ENCODE measurements around the gene SEPTIN6. TPM values are rescaled to one million over a fixed set of nuclear protein-coding genes. Genes with fewer than 3 reads are reported as not detected.

SEPTIN6 gene
- total RNA-seq, 4 donors from 2014 or later = 3.4 to 13.4 (median 8.2) TPM

DNA sequence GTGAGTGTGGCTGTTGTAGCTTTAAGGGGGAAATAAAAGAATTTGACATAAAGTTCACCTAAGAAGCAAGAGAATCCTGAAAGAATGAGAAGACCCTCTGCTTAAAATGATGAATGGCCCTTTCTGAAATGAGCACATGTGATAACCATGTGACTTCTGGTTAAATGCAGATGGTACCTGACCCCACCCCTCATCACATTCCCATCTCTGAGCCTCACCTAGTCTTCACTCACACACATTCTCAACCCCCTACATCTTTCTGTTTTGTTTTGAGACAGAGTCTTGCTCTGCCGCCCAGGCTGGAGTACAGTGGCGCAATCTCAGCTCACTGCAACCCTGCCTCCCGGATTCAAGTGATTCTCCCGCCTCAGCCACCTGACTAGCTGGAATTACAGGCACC is 31.5 kb downstream of the SEPTIN6 start:
- intact Hi-C loops (cut with DNase I) = no loop called here
- TF ChIP-seq, protein P1, sequence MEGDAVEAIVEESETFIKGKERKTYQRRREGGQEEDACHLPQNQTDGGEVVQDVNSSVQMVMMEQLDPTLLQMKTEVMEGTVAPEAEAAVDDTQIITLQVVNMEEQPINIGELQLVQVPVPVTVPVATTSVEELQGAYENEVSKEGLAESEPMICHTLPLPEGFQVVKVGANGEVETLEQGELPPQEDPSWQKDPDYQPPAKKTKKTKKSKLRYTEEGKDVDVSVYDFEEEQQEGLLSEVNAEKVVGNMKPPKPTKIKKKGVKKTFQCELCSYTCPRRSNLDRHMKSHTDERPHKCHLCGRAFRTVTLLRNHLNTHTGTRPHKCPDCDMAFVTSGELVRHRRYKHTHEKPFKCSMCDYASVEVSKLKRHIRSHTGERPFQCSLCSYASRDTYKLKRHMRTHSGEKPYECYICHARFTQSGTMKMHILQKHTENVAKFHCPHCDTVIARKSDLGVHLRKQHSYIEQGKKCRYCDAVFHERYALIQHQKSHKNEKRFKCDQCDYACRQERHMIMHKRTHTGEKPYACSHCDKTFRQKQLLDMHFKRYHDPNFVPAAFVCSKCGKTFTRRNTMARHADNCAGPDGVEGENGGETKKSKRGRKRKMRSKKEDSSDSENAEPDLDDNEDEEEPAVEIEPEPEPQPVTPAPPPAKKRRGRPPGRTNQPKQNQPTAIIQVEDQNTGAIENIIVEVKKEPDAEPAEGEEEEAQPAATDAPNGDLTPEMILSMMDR (IDR thresholded peaks at IDR 0.05) = no peak
- TF ChIP-seq POLR2A (IDR thresholded peaks at IDR 0.05) = no peak
- 88 to 90% methylated on average over 4 of the region's 4 CpGs for WGBS, 2 donors

DNA sequence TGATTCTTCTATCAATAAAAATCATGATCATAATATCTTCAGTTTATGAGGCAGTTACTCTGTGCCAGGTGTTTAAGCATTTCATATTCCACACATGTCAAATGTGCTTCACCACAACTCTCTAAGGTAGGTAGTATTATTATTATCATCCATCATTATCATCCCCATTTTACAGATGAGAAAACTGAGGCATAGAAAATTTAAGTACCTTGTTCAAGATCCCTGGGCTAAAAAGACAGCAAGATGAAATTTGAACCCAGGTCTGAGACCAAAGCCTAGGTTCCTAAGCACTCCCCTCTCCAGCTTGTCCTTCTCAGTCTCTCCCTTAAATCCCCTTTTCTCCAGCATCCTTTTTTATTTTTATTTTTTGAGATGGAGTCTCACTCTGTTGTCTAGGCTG is 33.4 kb downstream of the SEPTIN6 start:
- intact Hi-C loops (cut with DNase I) = no loop called here
- TF ChIP-seq, protein P1 (IDR thresholded peaks at IDR 0.05) = no peak
- no peak for TF ChIP-seq POLR2A (IDR thresholded peaks at IDR 0.05)
- Histone ChIP-seq H3K27ac (no peak overlapping the region), H3K4me1 (no peaks in the 10 kb centered on the region), H3K27me3 (no peaks in the 10 kb centered on the region), H3K36me3 (peaks cover 0 to 7% (median 0%) of the 10 kb centered on the region in 3 donors), H3K4me3 (no peak overlapping the region), H3K9me3 (no peaks in the 10 kb centered on the region)
- no peak for DNase-seq

More for the DNA sequence above, 31.5 kb downstream of the SEPTIN6 start:
- no peak for DNase-seq
- Histone ChIP-seq H3K4me1 (no peaks in the 10 kb centered on the region), H3K4me3 (no peak overlapping the region), H3K36me3 (peaks cover 0 to 7% (median 0%) of the 10 kb centered on the region in 3 donors), H3K9me3 (no peaks in the 10 kb centered on the region), H3K27me3 (no peaks in the 10 kb centered on the region), H3K27ac (no peak overlapping the region)

DNA sequence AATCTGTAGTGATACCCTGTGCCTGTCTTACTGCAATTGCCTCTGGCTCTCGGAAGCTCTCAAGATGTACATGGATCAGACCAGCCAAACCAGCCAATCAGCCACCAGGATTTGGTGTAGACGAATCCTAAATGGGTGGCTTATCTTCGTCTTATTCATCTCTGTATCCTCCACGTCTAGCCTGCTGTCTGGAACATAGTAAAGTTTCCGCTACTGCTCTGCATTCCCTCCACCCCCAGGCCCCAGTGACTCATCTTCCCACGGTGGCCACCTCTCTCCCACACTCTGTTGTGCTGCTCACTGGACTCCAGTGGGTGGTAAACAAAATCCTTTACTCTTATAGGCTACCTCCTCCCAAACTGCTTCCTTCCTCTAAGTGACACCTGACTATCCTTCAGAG is 37.8 kb downstream of the SEPTIN6 start:
- Histone ChIP-seq H3K36me3 (peaks cover 0 to 9% (median 0%) of the 10 kb centered on the region in 3 donors), H3K27ac (no peak overlapping the region), H3K9me3 (no peaks in the 10 kb centered on the region), H3K4me1 (no peaks in the 10 kb centered on the region), H3K27me3 (no peaks in the 10 kb centered on the region), H3K4me3 (no peak overlapping the region)
- TF ChIP-seq POLR2A (IDR thresholded peaks at IDR 0.05) = no peak
- TF ChIP-seq, protein P1 (IDR thresholded peaks at IDR 0.05) = no peak
- intact Hi-C loops (cut with DNase I) = no loop called here
- WGBS, 2 donors = 64 to 84% methylated on average over 3 to 6 of the region's 6 CpGs
- no peak for DNase-seq

DNA sequence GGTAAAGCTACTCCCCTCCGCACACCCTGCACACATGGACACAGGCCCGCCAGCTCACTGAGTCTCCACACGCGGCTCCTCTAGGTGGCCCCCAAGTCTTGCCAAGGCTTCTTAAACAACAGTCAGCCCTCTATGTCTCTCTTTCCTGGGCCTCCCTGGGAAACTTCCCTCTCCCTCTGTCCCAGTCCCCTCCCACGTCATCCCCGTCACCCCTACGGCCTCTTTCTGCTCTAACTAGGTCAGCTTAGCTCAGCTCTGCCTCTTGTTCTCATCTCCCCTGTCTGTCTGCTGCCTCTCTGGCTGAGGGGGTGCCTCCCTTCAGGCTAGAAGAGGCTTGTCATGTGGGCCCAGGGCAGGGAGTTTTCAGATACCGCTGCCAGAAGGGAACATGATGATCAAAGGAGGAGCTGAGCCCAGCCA is 38.8 kb downstream of the SEPTIN6 start:
- Histone ChIP-seq H3K4me1 (no peaks in the 10 kb centered on the region), H3K9me3 (no peaks in the 10 kb centered on the region), H3K27me3 (no peaks in the 10 kb centered on the region), H3K36me3 (peaks cover 0 to 9% (median 0%) of the 10 kb centered on the region in 3 donors), H3K4me3 (no peak overlapping the region), H3K27ac (peak overlapping the region in 1 of 4 donors; percentile 6)
- no peak for DNase-seq
- TF ChIP-seq, protein P1 (IDR thresholded peaks at IDR 0.05) = no peak
- TF ChIP-seq POLR2A (IDR thresholded peaks at IDR 0.05) = no peak
- 64 to 80% methylated on average over 2 to 7 of the region's 8 CpGs for WGBS, 2 donors
- intact Hi-C loops (cut with DNase I) = no loop called here

DNA sequence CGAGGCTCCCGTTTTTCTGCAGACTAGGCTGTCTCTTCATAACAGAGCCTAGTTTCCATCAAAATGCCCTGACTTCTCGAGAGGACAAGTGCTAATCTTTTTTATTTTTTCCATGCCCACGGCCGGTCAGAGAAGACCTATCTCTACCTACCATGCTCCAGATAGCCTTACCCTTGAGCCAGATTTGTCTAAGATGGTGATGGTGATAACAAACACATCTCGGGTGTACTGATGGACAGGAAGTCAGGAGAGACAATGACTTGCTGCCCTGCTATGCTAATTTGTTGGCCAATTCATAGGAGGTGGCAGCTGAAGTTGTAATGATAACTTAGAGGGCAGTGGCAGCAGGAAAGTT is 44.6 kb downstream of the SEPTIN6 start:
- Histone ChIP-seq H3K27me3 (no peaks in the 10 kb centered on the region), H3K27ac (no peak overlapping the region), H3K4me1 (no peaks in the 10 kb centered on the region), H3K9me3 (no peaks in the 10 kb centered on the region), H3K4me3 (no peak overlapping the region), H3K36me3 (peaks cover 0 to 9% (median 0%) of the 10 kb centered on the region in 3 donors)
- intact Hi-C loops (cut with DNase I) = no loop called here
- no peak for DNase-seq
- no peak for TF ChIP-seq POLR2A (IDR thresholded peaks at IDR 0.05)
- TF ChIP-seq, protein P1 (IDR thresholded peaks at IDR 0.05) = no peak
- whole genome bisulfite sequencing, 2 donors = 52 to 57% methylated on average over 1 to 6 of the region's 6 CpGs
